Measurements from ENCODE around the gene HTT. TPM values are rescaled to one million over a fixed set of nuclear protein-coding genes. Genes with fewer than 3 reads are reported as not detected.

HTT gene
- total and polyA plus RNA-seq, 9 of the 15 experiments (the other 6 are each of a cell fraction or from before 2014, with no cell fraction given): 0.66 to 31.6 (median 14.7) TPM

DNA sequence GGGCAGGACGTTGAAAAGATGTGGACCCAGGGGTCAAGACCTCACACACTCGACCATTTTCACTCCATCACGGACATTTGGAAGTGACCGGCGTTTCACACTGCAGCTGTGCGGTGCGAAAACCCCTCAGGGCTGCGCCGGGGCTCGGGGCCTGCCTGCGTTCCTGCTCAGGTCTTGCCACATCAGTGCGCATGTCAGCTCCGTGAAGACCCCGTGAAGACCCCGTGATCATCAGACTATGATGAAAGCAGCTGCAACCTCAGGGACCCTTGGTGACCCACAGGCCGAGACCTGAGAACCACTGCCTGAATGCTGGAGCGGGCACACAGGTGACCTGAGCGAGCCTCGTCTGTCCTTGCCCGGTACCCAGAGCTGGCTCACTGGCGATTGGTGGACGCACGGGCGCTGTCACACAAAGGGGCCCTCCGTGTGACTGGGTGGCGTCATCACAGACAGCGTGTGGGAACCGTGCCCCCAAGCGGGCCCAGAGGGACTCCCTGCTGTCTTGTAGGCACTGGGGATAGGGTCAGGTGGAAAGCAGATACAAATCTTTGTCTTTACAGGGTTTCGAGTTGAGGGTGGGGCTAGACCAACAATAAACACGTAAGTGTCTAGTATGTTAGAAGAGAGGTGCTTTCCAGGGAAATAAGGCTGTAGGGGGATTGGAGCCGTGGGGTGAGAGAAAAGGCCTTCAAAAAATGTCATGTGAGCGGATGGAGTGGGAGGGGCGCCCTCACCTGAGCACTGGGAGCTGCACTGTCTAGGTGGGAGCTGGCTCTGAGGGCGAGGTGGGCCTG is 187.1 kb downstream of the HTT start (continued):
- TF ChIP-seq, protein P1, sequence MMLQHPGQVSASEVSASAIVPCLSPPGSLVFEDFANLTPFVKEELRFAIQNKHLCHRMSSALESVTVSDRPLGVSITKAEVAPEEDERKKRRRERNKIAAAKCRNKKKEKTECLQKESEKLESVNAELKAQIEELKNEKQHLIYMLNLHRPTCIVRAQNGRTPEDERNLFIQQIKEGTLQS (IDR thresholded peaks at IDR 0.05): no peak
- TF ChIP-seq, protein P1 (CRISPR knock-in tag; conservative IDR thresholded peaks at IDR 0.05): no peak
- TF ChIP-seq ZZZ3 (IDR thresholded peaks at IDR 0.05): no peak

DNA sequence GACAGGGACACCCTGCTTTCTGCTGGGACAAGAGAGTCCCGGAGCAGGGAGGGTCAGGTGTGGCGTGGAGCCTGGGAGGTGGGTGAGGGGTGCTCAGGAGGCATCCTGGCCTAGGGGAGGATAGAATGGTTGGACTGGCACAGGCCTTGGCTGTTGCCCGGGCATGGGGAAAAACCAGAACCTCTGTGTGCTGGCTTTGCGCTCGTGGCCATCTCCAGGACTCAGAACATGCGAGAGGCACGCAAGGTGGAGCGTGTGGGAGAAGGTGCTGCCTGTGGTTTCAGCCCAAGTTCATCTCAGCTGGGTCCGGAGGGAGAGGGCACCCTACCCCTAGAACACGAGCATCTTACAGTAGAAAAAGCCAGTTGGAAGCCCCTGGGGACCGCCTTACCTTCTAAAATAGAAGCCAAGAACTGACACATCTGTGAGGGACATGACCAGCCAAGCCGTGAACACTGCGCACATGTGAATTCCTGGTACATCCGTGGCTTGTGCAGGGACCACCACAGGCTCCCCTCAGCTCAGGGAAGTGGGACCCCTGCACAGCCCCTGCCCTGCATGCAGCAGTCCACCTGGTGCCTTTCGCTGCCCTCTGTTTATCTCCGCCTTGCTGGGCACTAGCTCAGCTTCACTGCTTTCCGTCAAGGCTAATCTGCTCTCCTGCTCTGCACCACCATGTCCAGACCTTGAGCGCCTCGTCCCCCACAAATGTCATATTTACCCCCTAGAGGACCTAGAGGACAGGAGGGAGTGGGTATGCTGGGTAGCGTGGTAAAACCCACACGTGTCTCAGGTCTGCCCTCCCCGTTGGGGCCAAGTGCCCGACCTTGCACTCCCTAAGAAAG is 187.9 kb downstream of the HTT start:
- no peak for FAIRE-seq
- no peak for DNase-seq (ENCODE audit: extremely low read depth in 1 of 4, low spot score in 3 of 4)
- WGBS (ENCODE audit: insufficient coverage, low coverage, missing lambda C conversion rate): 11% methylated on average over 23 of the region's 23 CpGs
- CTCF ChIA-PET (ENCODE audit: low intra/inter-chr PET ratio): no interaction called here
- in situ Hi-C loops (cut with MboI) (no loop called here), intact Hi-C loops (cut with micrococcal nuclease) (no loop called here)
- Histone ChIP-seq H3K4me1 (replicated peaks in 1 of 2; ENCODE audit: control insufficient read depth in 2 of 2, insufficient read depth in 2 of 2, low read length in 2 of 2) (peaks cover 0 to under 1% of the 10 kb centered on the region in 2 experiments; a peak in 2 of 5 replicates), H3K27me3 (ENCODE audit: control insufficient read depth in 2 of 2, insufficient read depth in 2 of 2, low read length in 2 of 2) (peaks cover 48 to 81% of the 10 kb centered on the region in 2 experiments), H3K4me3 (no peak overlapping the region), H2AFZ (ENCODE audit: low read depth, low read length) (no peak overlapping the region), H4K20me1 (replicated peaks; ENCODE audit: control insufficient read depth, insufficient read depth, low read length) (peaks cover 5% of the 10 kb centered on the region; the same call in 1 of the 2 replicates), H3K9ac (ENCODE audit: insufficient read depth in 1 of 2, low read depth in 2 of 2, low read length in 2 of 2) (no peak overlapping the region), H3K27ac (ENCODE audit: extremely low read depth, low read depth, low read length) (no peak overlapping the region), H3K36me3 (ENCODE audit: control insufficient read depth, insufficient read depth, low read length) (no peaks in the 10 kb centered on the region), H3K79me2 (ENCODE audit: control insufficient read depth, insufficient read depth, low read length) (no peaks in the 10 kb centered on the region), H3K9me3 (replicated peaks; ENCODE audit: control insufficient read depth, insufficient read depth, low read depth, low read length) (no peaks in the 10 kb centered on the region), H3K9me1 (ENCODE audit: control insufficient read depth, insufficient read depth, low read length) (no peaks in the 10 kb centered on the region), H3K4me2 (ENCODE audit: insufficient read depth, low read length) (no peak overlapping the region)
- ATAC-seq: no peak; the same call in 2 of the 3 replicates
- POLR2A ChIA-PET: no interaction called here
- no TSS peak for BruUV-seq (replicated peaks)
- TF ChIP-seq E4F1 (CRISPR knock-in tag; IDR thresholded peaks at IDR 0.05; ENCODE audit: borderline replicate concordance) (no peak), RCOR1 (IDR thresholded peaks at IDR 0.05; ENCODE audit: borderline replicate concordance in 1 of 2, low read depth in 2 of 2, low read length in 2 of 2) (no peak), SAFB (IDR thresholded peaks at IDR 0.05; ENCODE audit: borderline replicate concordance, low read depth, low read length) (no peak), TAF7 (tag; IDR thresholded peaks at IDR 0.05) (no peak), NONO (IDR thresholded peaks at IDR 0.05; ENCODE audit: low read depth in 2 of 2, low read length in 1 of 2) (no peak), POLR2A (conservative IDR thresholded peaks at IDR 0.05) (no peak)
- TF ChIP-seq, protein P2, sequence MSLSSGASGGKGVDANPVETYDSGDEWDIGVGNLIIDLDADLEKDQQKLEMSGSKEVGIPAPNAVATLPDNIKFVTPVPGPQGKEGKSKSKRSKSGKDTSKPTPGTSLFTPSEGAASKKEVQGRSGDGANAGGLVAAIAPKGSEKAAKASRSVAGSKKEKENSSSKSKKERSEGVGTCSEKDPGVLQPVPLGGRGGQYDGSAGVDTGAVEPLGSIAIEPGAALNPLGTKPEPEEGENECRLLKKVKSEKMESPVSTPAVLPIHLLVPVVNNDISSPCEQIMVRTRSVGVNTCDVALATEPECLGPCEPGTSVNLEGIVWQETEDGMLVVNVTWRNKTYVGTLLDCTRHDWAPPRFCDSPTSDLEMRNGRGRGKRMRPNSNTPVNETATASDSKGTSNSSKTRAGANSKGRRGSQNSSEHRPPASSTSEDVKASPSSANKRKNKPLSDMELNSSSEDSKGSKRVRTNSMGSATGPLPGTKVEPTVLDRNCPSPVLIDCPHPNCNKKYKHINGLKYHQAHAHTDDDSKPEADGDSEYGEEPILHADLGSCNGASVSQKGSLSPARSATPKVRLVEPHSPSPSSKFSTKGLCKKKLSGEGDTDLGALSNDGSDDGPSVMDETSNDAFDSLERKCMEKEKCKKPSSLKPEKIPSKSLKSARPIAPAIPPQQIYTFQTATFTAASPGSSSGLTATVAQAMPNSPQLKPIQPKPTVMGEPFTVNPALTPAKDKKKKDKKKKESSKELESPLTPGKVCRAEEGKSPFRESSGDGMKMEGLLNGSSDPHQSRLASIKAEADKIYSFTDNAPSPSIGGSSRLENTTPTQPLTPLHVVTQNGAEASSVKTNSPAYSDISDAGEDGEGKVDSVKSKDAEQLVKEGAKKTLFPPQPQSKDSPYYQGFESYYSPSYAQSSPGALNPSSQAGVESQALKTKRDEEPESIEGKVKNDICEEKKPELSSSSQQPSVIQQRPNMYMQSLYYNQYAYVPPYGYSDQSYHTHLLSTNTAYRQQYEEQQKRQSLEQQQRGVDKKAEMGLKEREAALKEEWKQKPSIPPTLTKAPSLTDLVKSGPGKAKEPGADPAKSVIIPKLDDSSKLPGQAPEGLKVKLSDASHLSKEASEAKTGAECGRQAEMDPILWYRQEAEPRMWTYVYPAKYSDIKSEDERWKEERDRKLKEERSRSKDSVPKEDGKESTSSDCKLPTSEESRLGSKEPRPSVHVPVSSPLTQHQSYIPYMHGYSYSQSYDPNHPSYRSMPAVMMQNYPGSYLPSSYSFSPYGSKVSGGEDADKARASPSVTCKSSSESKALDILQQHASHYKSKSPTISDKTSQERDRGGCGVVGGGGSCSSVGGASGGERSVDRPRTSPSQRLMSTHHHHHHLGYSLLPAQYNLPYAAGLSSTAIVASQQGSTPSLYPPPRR (CRISPR knock-in tag; IDR thresholded peaks at IDR 0.05; ENCODE audit: borderline replicate concordance): no peak
